Retinal pigment epithelial cell (primary cell): ENCODE data around the gene DBF4B.

Experiments
- DNase-seq: peaks from one replicate; pipeline ENCODE4 v3.0.0-alpha.2; 2010; ENCODE audit warnings: low read depth
- H3K4me3 ChIP-seq: 2 replicates; pipeline ENCODE4 v1.5.1; 2011; ENCODE audit warnings: mild to moderate bottlenecking, low read length, control low read depth, moderate library complexity
- TF ChIP-seq, protein P1 (sequence below): conservative IDR thresholded peaks from 2 replicates; pipeline ENCODE4 v1.5.1; 2011; ENCODE audit warnings: low read depth, low read length, control low read depth, inconsistent platforms

The DBF4B gene

GRCh38 chr17:44797802-44798201, 89.3 kb downstream of the DBF4B start:
- DNase-seq: peak; percentile 87
- H3K4me3 ChIP-seq: peak overlapping the region; percentile 16
- TF ChIP-seq, protein P1, sequence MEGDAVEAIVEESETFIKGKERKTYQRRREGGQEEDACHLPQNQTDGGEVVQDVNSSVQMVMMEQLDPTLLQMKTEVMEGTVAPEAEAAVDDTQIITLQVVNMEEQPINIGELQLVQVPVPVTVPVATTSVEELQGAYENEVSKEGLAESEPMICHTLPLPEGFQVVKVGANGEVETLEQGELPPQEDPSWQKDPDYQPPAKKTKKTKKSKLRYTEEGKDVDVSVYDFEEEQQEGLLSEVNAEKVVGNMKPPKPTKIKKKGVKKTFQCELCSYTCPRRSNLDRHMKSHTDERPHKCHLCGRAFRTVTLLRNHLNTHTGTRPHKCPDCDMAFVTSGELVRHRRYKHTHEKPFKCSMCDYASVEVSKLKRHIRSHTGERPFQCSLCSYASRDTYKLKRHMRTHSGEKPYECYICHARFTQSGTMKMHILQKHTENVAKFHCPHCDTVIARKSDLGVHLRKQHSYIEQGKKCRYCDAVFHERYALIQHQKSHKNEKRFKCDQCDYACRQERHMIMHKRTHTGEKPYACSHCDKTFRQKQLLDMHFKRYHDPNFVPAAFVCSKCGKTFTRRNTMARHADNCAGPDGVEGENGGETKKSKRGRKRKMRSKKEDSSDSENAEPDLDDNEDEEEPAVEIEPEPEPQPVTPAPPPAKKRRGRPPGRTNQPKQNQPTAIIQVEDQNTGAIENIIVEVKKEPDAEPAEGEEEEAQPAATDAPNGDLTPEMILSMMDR: no peak

DNA sequence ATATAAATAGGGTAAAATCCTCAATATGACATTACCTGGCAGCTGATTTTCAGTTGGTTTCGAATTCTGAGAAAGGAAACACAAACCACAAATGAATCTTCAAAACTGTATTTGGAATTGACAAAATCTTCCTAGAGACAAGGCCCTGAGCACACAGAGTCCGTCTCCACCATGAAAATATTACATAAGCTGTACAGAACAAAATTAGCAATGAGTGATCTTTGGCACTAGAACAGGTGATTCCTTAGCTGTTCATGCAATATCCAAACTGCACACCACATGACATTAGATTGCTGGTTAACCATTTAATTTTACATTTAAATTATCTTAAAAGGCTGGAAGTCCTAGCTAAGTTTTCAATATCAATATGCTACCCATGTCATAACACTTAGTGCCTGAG, 89.9 kb downstream of the DBF4B start:
- no peak for DNase-seq
- H3K4me3 ChIP-seq: no peak overlapping the region
- TF ChIP-seq, protein P1: no peak
